Mesothelial cell of epicardium (in vitro differentiated cells): Measurements from ENCODE around the gene GSDMA. TPM values are rescaled to one million over a fixed set of nuclear protein-coding genes. Genes with fewer than 3 reads are reported as not detected.

Source experiments
- DNase-seq, 2 experiments: peaks; one replicate each; pipeline ENCODE4 v3.0.0; 2021; ENCODE audit warnings: low spot score in 2 of 2; ENCODE audit not compliant: unreplicated experiment in 2 of 2
- H3K27ac Mint-ChIP-seq: 2 replicates; pipeline ENCODE4 v1.8.0; 2021; ENCODE audit warnings: mixed read lengths
- H3K27me3 Mint-ChIP-seq: 2 replicates; pipeline ENCODE4 v1.8.0; 2021; ENCODE audit warnings: low read depth, mixed read lengths
- H3K36me3 Mint-ChIP-seq: 2 replicates; pipeline ENCODE4 v1.8.0; 2021; ENCODE audit warnings: mixed read lengths
- H3K4me1 Mint-ChIP-seq: 2 replicates; pipeline ENCODE4 v1.8.0; 2021; ENCODE audit warnings: mixed read lengths
- H3K4me3 Mint-ChIP-seq: 2 replicates; pipeline ENCODE4 v1.8.0; 2021; ENCODE audit warnings: mild to moderate bottlenecking, moderate library complexity, mixed read lengths
- H3K9me3 Mint-ChIP-seq: 2 replicates; pipeline ENCODE4 v1.8.0; 2021; ENCODE audit warnings: mixed read lengths
- CTCF ChIP-seq: fragments of 200-600 bp; sonication (generic); IDR thresholded peaks from one replicate; pipeline ENCODE4 v1.5.0; 2021; ENCODE audit warnings: antibody characterized with exemption; ENCODE audit not compliant: unreplicated experiment
- total RNA-seq: library from RNA; stranded (reverse); gene quantifications from 3 replicates; pipeline ENCODE4 v1.2.1, GENCODE V29; 2021

The GSDMA gene
- total RNA-seq, 1 donor from 2014 or later = not detected

GRCh38 chr17:39935909-39936308 lies 26.9 kb upstream of the GSDMA start:
- no peaks in the 10 kb centered on the region for H3K27me3 Mint-ChIP-seq
- DNase-seq = no peak
- H3K4me3 Mint-ChIP-seq = no peak overlapping the region
- H3K4me1 Mint-ChIP-seq = peaks cover 14% of the 10 kb centered on the region
- H3K36me3 Mint-ChIP-seq = no peaks in the 10 kb centered on the region
- H3K9me3 Mint-ChIP-seq = no peaks in the 10 kb centered on the region
- no peak for TF ChIP-seq CTCF
- H3K27ac Mint-ChIP-seq = no peak overlapping the region

GRCh38 chr17:39937447-39937846 lies 25.4 kb upstream of the GSDMA start:
- TF ChIP-seq CTCF = no peak
- Mint-ChIP-seq H3K9me3 (no peaks in the 10 kb centered on the region), H3K4me3 (no peak overlapping the region), H3K4me1 (peaks cover 14% of the 10 kb centered on the region), H3K27ac (no peak overlapping the region), H3K36me3 (no peaks in the 10 kb centered on the region), H3K27me3 (peaks cover 4% of the 10 kb centered on the region)
- DNase-seq = no peak

DNA sequence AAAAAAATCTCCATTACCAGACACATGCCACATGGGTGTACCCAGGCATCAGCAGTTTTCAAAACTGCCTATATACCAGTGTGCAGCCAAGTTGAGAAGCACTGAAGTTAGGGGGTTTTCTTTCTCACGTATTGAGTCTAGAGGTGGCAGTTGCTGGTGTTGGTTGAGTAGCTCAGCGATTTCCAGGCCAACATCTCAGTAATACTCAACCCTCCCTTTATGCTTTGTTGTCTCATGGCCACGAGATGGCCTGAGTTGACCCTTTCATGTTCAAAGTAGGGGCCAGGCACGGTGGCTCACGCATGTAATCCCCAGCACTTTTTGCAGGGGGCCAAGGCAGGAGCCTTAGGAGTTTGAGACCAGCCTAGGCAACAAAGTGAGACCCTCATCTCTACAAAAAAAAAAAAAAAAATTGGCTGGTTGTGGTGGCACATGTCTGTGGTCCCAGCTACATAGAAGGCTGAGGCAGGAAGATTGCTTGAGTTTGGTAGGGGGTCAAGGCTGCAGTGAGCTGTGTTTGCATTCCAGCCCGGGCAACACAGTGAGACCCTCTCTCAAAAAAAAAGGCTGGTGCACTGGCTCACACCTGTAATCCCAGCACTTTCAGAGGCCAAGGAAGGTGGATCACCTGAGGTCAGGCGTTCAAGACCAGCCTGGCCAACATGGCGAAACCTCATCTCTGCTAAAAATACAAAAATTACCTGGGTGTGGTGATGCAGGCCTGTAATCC lies 24.5 kb upstream of the GSDMA start:
- Mint-ChIP-seq H3K36me3 (no peaks in the 10 kb centered on the region), H3K4me3 (no peak overlapping the region), H3K27ac (no peak overlapping the region), H3K4me1 (peaks cover 14% of the 10 kb centered on the region), H3K9me3 (no peaks in the 10 kb centered on the region), H3K27me3 (peaks cover 7% of the 10 kb centered on the region)
- DNase-seq = no peak
- TF ChIP-seq CTCF = no peak

GRCh38 chr17:39939106-39939505 lies 23.7 kb upstream of the GSDMA start:
- H3K27me3 Mint-ChIP-seq = peaks cover 9% of the 10 kb centered on the region
- no peak overlapping the region for H3K27ac Mint-ChIP-seq
- H3K36me3 Mint-ChIP-seq = no peaks in the 10 kb centered on the region
- no peaks in the 10 kb centered on the region for H3K9me3 Mint-ChIP-seq
- no peak overlapping the region for H3K4me3 Mint-ChIP-seq
- DNase-seq = no peak
- TF ChIP-seq CTCF = no peak
- peaks cover 14% of the 10 kb centered on the region for H3K4me1 Mint-ChIP-seq

GRCh38 chr17:39939588-39940419 lies 23.0 kb upstream of the GSDMA start:
- TF ChIP-seq CTCF = no peak
- H3K27ac Mint-ChIP-seq = peak overlapping the region; percentile 61
- no peak overlapping the region for H3K4me3 Mint-ChIP-seq
- no peaks in the 10 kb centered on the region for H3K9me3 Mint-ChIP-seq
- no peak for DNase-seq
- peaks cover 9% of the 10 kb centered on the region for H3K27me3 Mint-ChIP-seq
- H3K4me1 Mint-ChIP-seq = peaks cover 14% of the 10 kb centered on the region
- no peaks in the 10 kb centered on the region for H3K36me3 Mint-ChIP-seq
